ENCODE measurements around the gene SLC25A14. TPM values are rescaled to one million over a fixed set of nuclear protein-coding genes. Genes with fewer than 3 reads are reported as not detected.

Gene SLC25A14, protein sequence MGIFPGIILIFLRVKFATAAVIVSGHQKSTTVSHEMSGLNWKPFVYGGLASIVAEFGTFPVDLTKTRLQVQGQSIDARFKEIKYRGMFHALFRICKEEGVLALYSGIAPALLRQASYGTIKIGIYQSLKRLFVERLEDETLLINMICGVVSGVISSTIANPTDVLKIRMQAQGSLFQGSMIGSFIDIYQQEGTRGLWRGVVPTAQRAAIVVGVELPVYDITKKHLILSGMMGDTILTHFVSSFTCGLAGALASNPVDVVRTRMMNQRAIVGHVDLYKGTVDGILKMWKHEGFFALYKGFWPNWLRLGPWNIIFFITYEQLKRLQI
- total RNA-seq: 6.5 and 8.1 TPM in 2 replicates

DNA sequence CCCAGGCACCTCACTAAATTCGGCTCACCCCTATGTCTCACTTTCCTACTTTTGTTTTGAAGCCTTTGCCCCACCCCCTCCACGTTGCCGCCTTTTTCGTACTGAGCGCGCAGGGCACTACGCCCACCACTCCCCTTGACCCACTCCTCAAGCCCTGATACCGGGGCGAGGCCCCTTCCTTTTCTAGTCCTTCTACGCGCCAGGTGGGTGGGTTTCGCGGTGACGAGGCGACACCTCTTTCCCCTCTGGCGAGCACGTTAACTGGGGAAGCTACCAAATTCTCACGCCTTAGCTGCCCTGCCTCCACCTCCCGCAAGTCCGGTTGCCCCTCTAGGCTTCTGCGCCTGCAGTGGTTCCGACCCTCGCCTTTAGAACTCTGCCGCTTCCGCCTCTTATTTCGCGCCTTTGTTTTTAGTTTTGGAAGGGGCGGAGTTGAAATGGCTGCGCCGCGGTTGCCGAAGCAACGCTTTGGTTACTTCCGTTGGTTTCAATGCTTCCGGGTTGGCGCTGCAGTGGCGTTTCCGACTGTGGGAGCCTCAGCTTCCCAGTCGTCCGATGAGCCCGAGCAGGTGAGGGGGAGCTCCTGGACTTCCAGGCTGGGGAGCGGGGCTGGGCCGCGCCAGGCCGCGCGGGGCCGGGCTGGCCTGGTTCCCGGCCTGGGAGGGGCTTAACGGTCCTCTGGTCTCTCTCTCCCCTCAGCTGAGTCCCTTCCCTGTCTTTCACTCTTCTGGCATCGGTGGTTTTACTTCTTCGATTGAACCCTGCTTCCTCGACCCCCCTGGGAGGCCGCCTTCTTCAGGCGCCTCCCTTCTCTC, at the start of gene SLC25A14:
SLC25A14 (plus strand) TSS at position 512 of the 815 bp plus-strand sequence. CDS start 360 bp downstream, outside the sequence.

GRCh38 chrX:130385520-130385919, 45.8 kb downstream of the SLC25A14 start, which contains the start of gene GPR119:
TSS of gene GPR119 (minus strand) at chrX:130385674. CDS start at chrX:130385447, 227 bp downstream.

GRCh38 chrX:130401415-130402207, 61.9 kb downstream of the SLC25A14 start, which contains the start of gene RBMX2:
TSS of gene RBMX2 (plus strand) at chrX:130401987. CDS start at chrX:130402033, 46 bp downstream.

Small RNA genes within 50 kb of the gene (small RNA-seq; reads per million reads assigned to genes)
- gene AL035423.1 (not detected), gene RNU6-1130P (0.11 reads per million)

Other genes starting within 250 kb of the SLC25A14 start
- gene ELF4, start 229.4 kb upstream of the SLC25A14 start, total RNA-seq: 9.2 and 13.7 TPM in 2 replicates
- 15.1 and 16.8 TPM in 2 replicates for gene AIFM1, start 174.1 kb upstream of the SLC25A14 start, total RNA-seq
- 0.37 and 0.39 TPM in 2 replicates for gene RAB33A, start 168.0 kb upstream of the SLC25A14 start, total RNA-seq
- 5.9 and 8.6 TPM in 2 replicates for gene ZNF280C, start 71.0 kb upstream of the SLC25A14 start, total RNA-seq
- gene GPR119, start 45.8 kb downstream of the SLC25A14 start, total RNA-seq: not detected in 2 replicates
- gene RBMX2, start 62.1 kb downstream of the SLC25A14 start, total RNA-seq: 19.4 and 20.6 TPM in 2 replicates